Natural killer cell (primary cell): Measurements from ENCODE around the gene MAPK9. TPM values are rescaled to one million over a fixed set of nuclear protein-coding genes. Genes with fewer than 3 reads are reported as not detected.

Experiments
- ATAC-seq, 3 donors: fragments of 150-1000 bp in 2 of 3; fragments of 200-7000 bp in 1 of 3; cut with Tn5 transposase; 1 replicate in 1 of 3; 2 replicates in 2 of 3; pipeline ENCODE4 v1.10.0; 2021; ENCODE audit warnings: mild to moderate bottlenecking in 2 of 3, moderate library complexity in 2 of 3
- DNase-seq, 2 donors: peaks; one replicate each; pipeline versions ENCODE4 v3.0.0 to v3.0.0-alpha.2; 2013 to 2021; ENCODE audit warnings: mixed read lengths in 1 of 2
- H3K27ac ChIP-seq: one replicate; pipeline ENCODE4 v1.5.1; 2013; ENCODE audit warnings: mild to moderate bottlenecking, low read length
- H3K27me3 ChIP-seq: one replicate; pipeline ENCODE4 v1.6.1; 2013; ENCODE audit warnings: low read length; ENCODE audit not compliant: control insufficient read depth, insufficient read depth
- H3K36me3 ChIP-seq: one replicate; pipeline ENCODE4 v1.6.1; 2013; ENCODE audit warnings: low read length; ENCODE audit not compliant: control insufficient read depth, insufficient read depth
- H3K4me1 ChIP-seq: one replicate; pipeline ENCODE4 v1.6.1; 2013; ENCODE audit warnings: low read length; ENCODE audit not compliant: control insufficient read depth, insufficient read depth
- H3K4me3 ChIP-seq: one replicate; pipeline ENCODE4 v1.5.1; 2013; ENCODE audit warnings: low read length
- H3K9me3 ChIP-seq: one replicate; pipeline ENCODE4 v1.6.1; 2013; ENCODE audit warnings: low read length; ENCODE audit not compliant: control insufficient read depth, insufficient read depth
- H3K27ac Mint-ChIP-seq, 2 donors: one replicate each; pipeline ENCODE4 v1.8.0; 2022; ENCODE audit warnings: mild to moderate bottlenecking in 2 of 2, mixed read lengths in 2 of 2, moderate library complexity in 1 of 2
- H3K27me3 Mint-ChIP-seq, 2 donors: one replicate each; pipeline ENCODE4 v1.8.0; 2022; ENCODE audit warnings: low read depth in 2 of 2, mixed read lengths in 2 of 2
- H3K36me3 Mint-ChIP-seq: one replicate; pipeline ENCODE4 v1.8.0; 2022; ENCODE audit warnings: mixed read lengths
- H3K4me1 Mint-ChIP-seq, 2 donors: one replicate each; pipeline ENCODE4 v1.8.0; 2022; ENCODE audit warnings: mixed read lengths in 2 of 2
- H3K4me3 Mint-ChIP-seq: one replicate; pipeline ENCODE4 v1.8.0; 2022; ENCODE audit warnings: mild to moderate bottlenecking, moderate library complexity, mixed read lengths
- H3K9me3 Mint-ChIP-seq, 2 donors: one replicate each; pipeline ENCODE4 v1.8.0; 2022; ENCODE audit warnings: mixed read lengths in 2 of 2
- CTCF ChIP-seq: fragments of 200-600 bp; IDR thresholded peaks from one replicate; pipeline ENCODE4 v1.8.0; 2022; ENCODE audit warnings: antibody characterized with exemption
- WGBS: methylation state at CpG from one replicate; pipeline ENCODE4 v1.1.7; 2013; ENCODE audit warnings: missing lambda C conversion rate; ENCODE audit not compliant: insufficient coverage; 5-methylcytosine and 5-hydroxymethylcytosine counted together
- intact Hi-C: fragments of 100-400 bp; cut with micrococcal nuclease; formaldehyde crosslinking; loops from one replicate; pipeline ENCODE4 v1.14.2; 2022
- total RNA-seq, 4 donors: library from RNA; stranded (reverse); fragments of 120-200 nt in 1 of 4; gene quantifications; one replicate each; pipeline versions ENCODE4 v1.2.3 to v1.2.4, GENCODE V29; 2013 to 2022

MAPK9 gene
- total RNA-seq, 3 donors from 2014 or later (not counting 1 experiment from before 2014, with no cell fraction given), result 34.1 to 48.5 (median 40.4) TPM

- ATAC-seq (no peak), DNase-seq (no peak)
- H3K4me3 ChIP-seq, result no peak overlapping the region
- H3K9me3 ChIP-seq, result no peaks in the 10 kb centered on the region
- no peaks in the 10 kb centered on the region for H3K27me3 ChIP-seq
- H3K27ac Mint-ChIP-seq, result no peak overlapping the region
- H3K4me1 Mint-ChIP-seq, result no peaks in the 10 kb centered on the region
- no peaks in the 10 kb centered on the region for H3K9me3 Mint-ChIP-seq
- H3K4me3 Mint-ChIP-seq, result no peak overlapping the region
- no peak for TF ChIP-seq CTCF
- H3K27me3 Mint-ChIP-seq, result peaks cover 21 to 26% of the 10 kb centered on the region in 2 donors
- intact Hi-C loops, result no loop called here
- WGBS, result 94% methylated on average over 19 of the region's 19 CpGs
- H3K36me3 Mint-ChIP-seq, result no peaks in the 10 kb centered on the region
- no peak overlapping the region for H3K27ac ChIP-seq
- no peaks in the 10 kb centered on the region for H3K4me1 ChIP-seq
- no peaks in the 10 kb centered on the region for H3K36me3 ChIP-seq
Measured at GRCh38 chr5:180335614-180336233, 43.8 kb upstream of the MAPK9 start.

GRCh38 chr5:180334751-180335613 is 43.1 kb upstream of the MAPK9 start:
- Histone ChIP-seq H3K9me3 (no peaks in the 10 kb centered on the region), H3K36me3 (no peaks in the 10 kb centered on the region), H3K27ac (no peak overlapping the region), H3K4me1 (no peaks in the 10 kb centered on the region), H3K27me3 (no peaks in the 10 kb centered on the region), H3K4me3 (no peak overlapping the region)
- Mint-ChIP-seq H3K27me3 (peaks cover 22 to 33% of the 10 kb centered on the region in 2 donors), H3K4me3 (no peak overlapping the region), H3K9me3 (no peaks in the 10 kb centered on the region), H3K27ac (no peak overlapping the region), H3K36me3 (no peaks in the 10 kb centered on the region), H3K4me1 (no peaks in the 10 kb centered on the region)
- WGBS, result 84% methylated on average over 15 of the region's 15 CpGs
- no peak for DNase-seq
- no peak for TF ChIP-seq CTCF
- intact Hi-C loops, result no loop called here
- no peak for ATAC-seq

- Mint-ChIP-seq H3K4me3 (no peak overlapping the region), H3K36me3 (no peaks in the 10 kb centered on the region), H3K27me3 (peaks cover 18 to 30% of the 10 kb centered on the region in 2 donors), H3K9me3 (no peaks in the 10 kb centered on the region), H3K4me1 (no peaks in the 10 kb centered on the region), H3K27ac (no peak overlapping the region)
- Histone ChIP-seq H3K27ac (no peak overlapping the region), H3K4me1 (no peaks in the 10 kb centered on the region), H3K27me3 (no peaks in the 10 kb centered on the region), H3K9me3 (no peaks in the 10 kb centered on the region), H3K4me3 (no peak overlapping the region), H3K36me3 (no peaks in the 10 kb centered on the region)
- DNase-seq (no peak), ATAC-seq (no peak)
- 76% methylated on average over 6 of the region's 6 CpGs for WGBS
- intact Hi-C loops, result no loop called here
- no peak for TF ChIP-seq CTCF
Measured at GRCh38 chr5:180334176-180334575, 42.3 kb upstream of the MAPK9 start.
